IMR-90 (cell line): Measurements from ENCODE around the gene PRRT2. TPM values are rescaled to one million over a fixed set of nuclear protein-coding genes. Genes with fewer than 3 reads are reported as not detected.
A peak's percentile ranks its signal among the peaks of the same experiment; 100 is the strongest.

Source experiments
- ATAC-seq: fragments of 200-7000 bp; cut with Tn5 transposase; 2 replicates; pipeline ENCODE4 v1.9.1; 2020; ENCODE audit warnings: low read depth, mild to moderate bottlenecking, moderate library complexity
- BruUV-seq: library from RNA; stranded (reverse); fragments of 400-500 nt; replicated peaks from 2 replicates; lab custom pipeline; 2021; lab: Mats Ljungman, UMichigan
- CTCF ChIA-PET: fragments of 300-600 bp; formaldehyde crosslinking; extraction: SDS; loops from one replicate; lab custom pipeline; 2021; ENCODE audit warnings: antibody characterized with exemption; lab: Yijun Ruan, JAX
- POLR2A ChIA-PET: fragments of 300-600 bp; sonication (Branson Sonifier 250); formaldehyde crosslinking; loops from one replicate; lab custom pipeline; 2022; ENCODE audit warnings: antibody characterized with exemption; ENCODE audit not compliant: unreplicated experiment; lab: Charles Lee
- DNase-seq: peaks from one replicate; pipeline ENCODE4 v3.0.0; 2013
- H2AFZ ChIP-seq: replicated peaks from 2 replicates; pipeline ENCODE3; 2013; ENCODE audit warnings: low read length, mild to moderate bottlenecking; ENCODE audit not compliant: poor library complexity
- H2AK5ac ChIP-seq: 2 replicates; pipeline ENCODE4 v1.6.1; 2013; ENCODE audit warnings: low read depth, low read length, inconsistent platforms
- H2AK9ac ChIP-seq: replicated peaks from 2 replicates; pipeline ENCODE3; 2013; ENCODE audit warnings: mild to moderate bottlenecking, low read depth, low read length, moderate library complexity; ENCODE audit not compliant: poor library complexity
- H2BK120ac ChIP-seq: 2 replicates; pipeline ENCODE4 v1.6.1; 2013; ENCODE audit warnings: low read depth, low read length, inconsistent platforms
- H2BK15ac ChIP-seq: 3 replicates; pipeline ENCODE4 v1.6.1; 2013; ENCODE audit warnings: low read depth, low read length, inconsistent platforms
- H2BK20ac ChIP-seq: 2 replicates; pipeline ENCODE4 v1.6.1; 2013; ENCODE audit warnings: low read depth, mild to moderate bottlenecking, inconsistent platforms, low read length, moderate library complexity
- H2BK5ac ChIP-seq: 2 replicates; pipeline ENCODE4 v1.6.1; 2013; ENCODE audit warnings: mild to moderate bottlenecking, low read depth, low read length, inconsistent platforms; ENCODE audit not compliant: poor library complexity, severe bottlenecking
- H3K14ac ChIP-seq: replicated peaks from 2 replicates; pipeline ENCODE4 v1.6.1; 2013; ENCODE audit warnings: low read depth, low read length, inconsistent platforms
- H3K18ac ChIP-seq: 2 replicates; pipeline ENCODE4 v1.6.1; 2013; ENCODE audit warnings: low read depth, low read length, control low read depth
- H3K23ac ChIP-seq: 2 replicates; pipeline ENCODE4 v1.6.1; 2013; ENCODE audit warnings: low read depth, low read length, inconsistent platforms
- H3K27ac ChIP-seq: 2 replicates; pipeline ENCODE4 v1.5.1; 2013; ENCODE audit warnings: mild to moderate bottlenecking, control low read depth, low read length; ENCODE audit not compliant: insufficient read depth
- H3K27me3 ChIP-seq: 2 replicates; pipeline ENCODE4 v1.6.1; 2013; ENCODE audit warnings: low read length; ENCODE audit not compliant: control insufficient read depth, insufficient read depth
- H3K36me3 ChIP-seq: 2 replicates; pipeline ENCODE4 v1.6.1; 2013; ENCODE audit warnings: low read length, mixed read lengths; ENCODE audit not compliant: control insufficient read depth, insufficient read depth
- H3K4ac ChIP-seq: 2 replicates; pipeline ENCODE4 v1.6.1; 2013; ENCODE audit warnings: low read depth, low read length, inconsistent platforms
- H3K4me1 ChIP-seq: 2 replicates; pipeline ENCODE4 v1.6.1; 2013; ENCODE audit warnings: low read length, mixed read lengths; ENCODE audit not compliant: control insufficient read depth, insufficient read depth
- H3K4me2 ChIP-seq: 2 replicates; pipeline ENCODE4 v1.6.1; 2013; ENCODE audit warnings: low read depth, mild to moderate bottlenecking, control low read depth, low read length, moderate library complexity
- H3K4me3 ChIP-seq: 2 replicates; pipeline ENCODE4 v1.5.1; 2013; ENCODE audit warnings: low read depth, mild to moderate bottlenecking, control low read depth, low read length, moderate library complexity; ENCODE audit not compliant: insufficient read depth
- H3K56ac ChIP-seq: 2 replicates; pipeline ENCODE4 v1.6.1; 2013; ENCODE audit warnings: low read length, inconsistent platforms; ENCODE audit not compliant: insufficient read depth; ENCODE audit errors: extremely low read depth
- H3K79me1 ChIP-seq, 2 experiments: 2 replicates each; pipeline ENCODE4 v1.6.1; 2013; ENCODE audit warnings: low read length in 2 of 2, inconsistent platforms in 1 of 2, low read depth in 1 of 2
- H3K9ac ChIP-seq: 2 replicates; pipeline ENCODE4 v1.6.1; 2013; ENCODE audit warnings: low read depth, low read length, control low read depth
- H3K9me1 ChIP-seq: 2 replicates; pipeline ENCODE4 v1.6.1; 2013; ENCODE audit warnings: low read length, inconsistent platforms; ENCODE audit not compliant: insufficient read depth
- H3K9me3 ChIP-seq: 2 replicates; pipeline ENCODE4 v1.6.1; 2013; ENCODE audit warnings: low read length; ENCODE audit not compliant: control insufficient read depth, insufficient read depth
- H4K20me1 ChIP-seq: 2 replicates; pipeline ENCODE4 v1.6.1; 2013; ENCODE audit warnings: low read length, inconsistent platforms; ENCODE audit not compliant: insufficient read depth
- H4K5ac ChIP-seq: 2 replicates; pipeline ENCODE4 v1.6.1; 2013; ENCODE audit warnings: mild to moderate bottlenecking, low read depth, low read length, control low read depth
- H4K8ac ChIP-seq, 2 experiments: 2 replicates each; pipeline ENCODE4 v1.6.1; 2013; ENCODE audit warnings: low read depth in 2 of 2, low read length in 2 of 2, control low read depth in 1 of 2, inconsistent platforms in 1 of 2
- H4K91ac ChIP-seq: 2 replicates; pipeline ENCODE4 v1.6.1; 2013; ENCODE audit warnings: low read depth, low read length, inconsistent platforms; ENCODE audit not compliant: insufficient read depth
- BHLHE40 ChIP-seq: fragments of 150-350 bp; IDR thresholded peaks from 2 replicates; pipeline ENCODE4 v1.6.1; 2016; ENCODE audit warnings: mild to moderate bottlenecking, low read depth, low read length
- CEBPB ChIP-seq: IDR thresholded peaks from 2 replicates; pipeline ENCODE4 v1.6.1; 2012; ENCODE audit warnings: low read depth, low read length, improper control_type of control experiment
- CHD1 ChIP-seq: IDR thresholded peaks from 2 replicates; pipeline ENCODE4 v1.6.1; 2012; ENCODE audit warnings: low read depth, low read length, improper control_type of control experiment
- CTCF ChIP-seq: conservative IDR thresholded peaks from 2 replicates; pipeline ENCODE4 v1.5.1; 2012; ENCODE audit warnings: mild to moderate bottlenecking, low read depth, low read length, improper control_type of control experiment
- FOS ChIP-seq: fragments of 150-350 bp; IDR thresholded peaks from 2 replicates; pipeline ENCODE4 v1.6.1; 2016; ENCODE audit warnings: low read depth, low read length
- MAFK ChIP-seq: IDR thresholded peaks from 2 replicates; pipeline ENCODE4 v1.6.1; 2012; ENCODE audit warnings: low read depth, low read length, improper control_type of control experiment
- MAZ ChIP-seq: IDR thresholded peaks from 2 replicates; pipeline ENCODE4 v1.6.1; 2012; ENCODE audit warnings: low read depth, mild to moderate bottlenecking, low read length, improper control_type of control experiment, moderate library complexity, borderline replicate concordance
- MXI1 ChIP-seq: IDR thresholded peaks from 2 replicates; pipeline ENCODE4 v1.6.1; 2012; ENCODE audit warnings: low read depth, mild to moderate bottlenecking, low read length, moderate library complexity, borderline replicate concordance
- NFE2L2 ChIP-seq: fragments of 150-350 bp; IDR thresholded peaks from 2 replicates; pipeline ENCODE4 v1.6.1; 2016; ENCODE audit warnings: low read depth, mild to moderate bottlenecking, low read length
- POLR2A ChIP-seq: IDR thresholded peaks from 2 replicates; pipeline ENCODE4 v1.6.1; 2012; ENCODE audit warnings: mild to moderate bottlenecking, low read depth, low read length
- RAD21 ChIP-seq: IDR thresholded peaks from 2 replicates; pipeline ENCODE4 v1.6.1; 2012; ENCODE audit warnings: low read length, improper control_type of control experiment
- RCOR1 ChIP-seq: IDR thresholded peaks from 2 replicates; pipeline ENCODE4 v1.6.1; 2012; ENCODE audit warnings: mild to moderate bottlenecking, low read length, improper control_type of control experiment; ENCODE audit not compliant: insufficient replicate concordance
- RFX5 ChIP-seq: IDR thresholded peaks from 2 replicates; pipeline ENCODE4 v1.8.0; 2012; ENCODE audit warnings: low read depth, mild to moderate bottlenecking, low read length, moderate library complexity
- SMC3 ChIP-seq: fragments of 150-350 bp; IDR thresholded peaks from 2 replicates; pipeline ENCODE4 v1.6.1; 2016; ENCODE audit warnings: low read depth, mild to moderate bottlenecking, antibody characterized with exemption, low read length, moderate library complexity
- whole genome bisulfite sequencing, 2 experiments: methylation state at CpG; one replicate each; pipeline versions ENCODE4 v1.1.5 to v1.1.7; 2013; ENCODE audit warnings: missing lambda C conversion rate in 2 of 2; ENCODE audit not compliant: insufficient read length in 1 of 2; ENCODE audit errors: extremely low coverage in 2 of 2; 5-methylcytosine and 5-hydroxymethylcytosine counted together
- dilution Hi-C: fragments of 300-500 bp; cut with HindIII; formaldehyde crosslinking; loops from one replicate; pipeline ENCODE4 v1.14.3; 2018; ENCODE audit warnings: low sequenced_read_pairs; ENCODE audit not compliant: unreplicated experiment
- in situ Hi-C: fragments of 300-500 bp; cut with MboI; formaldehyde crosslinking; loops from 3 replicates; pipeline ENCODE4 v1.14.3; 2019; ENCODE audit warnings: low sequenced_read_pairs, inconsistent platforms, mixed read lengths
- intact Hi-C: fragments of 100-400 bp; cut with micrococcal nuclease; formaldehyde crosslinking; loops from 2 replicates; pipeline ENCODE4 v1.10.0; 2022
- polyA plus RNA-seq, 3 experiments: library from polyadenylated mRNA; depleted of rRNA; stranded (reverse); fragments of >200 nt; gene quantifications; 2 replicates each; pipeline ENCODE4 v1.2.3, GENCODE V29; 2012; ENCODE audit warnings: low replicate concordance in 1 of 3
- total RNA-seq: library from RNA; depleted of rRNA; stranded (reverse); fragments of >200 nt; gene quantifications from 2 replicates; pipeline ENCODE4 v1.2.3, GENCODE V29; 2012
- TF ChIP-seq, protein P1 (sequence below): fragments of 150-350 bp; IDR thresholded peaks from 2 replicates; pipeline ENCODE4 v1.6.1; 2017; ENCODE audit warnings: mild to moderate bottlenecking, antibody characterized with exemption, low read length, low read depth
- TF ChIP-seq, protein P2 (sequence below): fragments of 150-350 bp; IDR thresholded peaks from 2 replicates; pipeline ENCODE4 v1.6.1; 2016; ENCODE audit warnings: low read depth, mild to moderate bottlenecking, low read length, moderate library complexity, borderline replicate concordance

Gene PRRT2
- total and polyA plus RNA-seq, 2 of the 4 experiments (the other 2 are of a cell fraction): 0.90 to 10.5 TPM

GRCh38 chr16:29845656-29846055 lies 33.7 kb downstream of the PRRT2 start:
- no peak overlapping the region for H2BK120ac ChIP-seq
- no peak overlapping the region for H2AK5ac ChIP-seq
- no TSS peak for BruUV-seq
- H3K14ac ChIP-seq: no peak overlapping the region
- peak overlapping the region; percentile 9 for H2AK9ac ChIP-seq
- H3K4me2 ChIP-seq: no peak overlapping the region
- in situ Hi-C loops (no loop called here), dilution Hi-C loops (no loop called here), intact Hi-C loops (no loop called here)
- no peaks in the 10 kb centered on the region for H3K9me3 ChIP-seq
- no peaks in the 10 kb centered on the region for H3K9me1 ChIP-seq
- no peak for ATAC-seq
- H2BK20ac ChIP-seq: no peak overlapping the region
- H4K91ac ChIP-seq: no peak overlapping the region
- H4K20me1 ChIP-seq: no peaks in the 10 kb centered on the region; the same call in 1 of the 2 replicates
- H4K8ac ChIP-seq: no peak overlapping the region
- no peak overlapping the region for H3K18ac ChIP-seq
- H3K4me1 ChIP-seq: no peaks in the 10 kb centered on the region; the same call in 1 of the 2 replicates
- H2AFZ ChIP-seq: no peak overlapping the region
- no peak overlapping the region for H3K23ac ChIP-seq
- no peak for DNase-seq
- H3K4ac ChIP-seq: no peak overlapping the region
- H4K5ac ChIP-seq: no peak overlapping the region
- H2BK15ac ChIP-seq: no peak overlapping the region
- H3K56ac ChIP-seq: no peak overlapping the region
- ChIA-PET CTCF (no interaction called here), POLR2A (no interaction called here)
- H3K79me1 ChIP-seq: peaks cover 0 to 16% of the 10 kb centered on the region in 2 experiments; a peak in 1 of 4 replicates
- H3K27me3 ChIP-seq: no peaks in the 10 kb centered on the region
- H2BK5ac ChIP-seq: no peak overlapping the region
- WGBS, 2 experiments: 94% methylated on average over 11 of the region's 18 CpGs; no CpG with 5 or more reads in 1 of the 2 experiments
- no peak overlapping the region for H3K9ac ChIP-seq
- no peak overlapping the region for H3K27ac ChIP-seq
- H3K4me3 ChIP-seq: no peak overlapping the region
- H3K36me3 ChIP-seq: peaks cover 64% of the 10 kb centered on the region
- TF ChIP-seq RAD21 (no peak), CTCF (no peak), MAZ (no peak), BHLHE40 (no peak), FOS (no peak), MXI1 (no peak), MAFK (no peak), NFE2L2 (no peak), SMC3 (no peak), RCOR1 (no peak), CHD1 (no peak), POLR2A (no peak), RFX5 (no peak), CEBPB (no peak)
- TF ChIP-seq, protein P1, sequence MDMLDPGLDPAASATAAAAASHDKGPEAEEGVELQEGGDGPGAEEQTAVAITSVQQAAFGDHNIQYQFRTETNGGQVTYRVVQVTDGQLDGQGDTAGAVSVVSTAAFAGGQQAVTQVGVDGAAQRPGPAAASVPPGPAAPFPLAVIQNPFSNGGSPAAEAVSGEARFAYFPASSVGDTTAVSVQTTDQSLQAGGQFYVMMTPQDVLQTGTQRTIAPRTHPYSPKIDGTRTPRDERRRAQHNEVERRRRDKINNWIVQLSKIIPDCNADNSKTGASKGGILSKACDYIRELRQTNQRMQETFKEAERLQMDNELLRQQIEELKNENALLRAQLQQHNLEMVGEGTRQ: no peak
- TF ChIP-seq, protein P2, sequence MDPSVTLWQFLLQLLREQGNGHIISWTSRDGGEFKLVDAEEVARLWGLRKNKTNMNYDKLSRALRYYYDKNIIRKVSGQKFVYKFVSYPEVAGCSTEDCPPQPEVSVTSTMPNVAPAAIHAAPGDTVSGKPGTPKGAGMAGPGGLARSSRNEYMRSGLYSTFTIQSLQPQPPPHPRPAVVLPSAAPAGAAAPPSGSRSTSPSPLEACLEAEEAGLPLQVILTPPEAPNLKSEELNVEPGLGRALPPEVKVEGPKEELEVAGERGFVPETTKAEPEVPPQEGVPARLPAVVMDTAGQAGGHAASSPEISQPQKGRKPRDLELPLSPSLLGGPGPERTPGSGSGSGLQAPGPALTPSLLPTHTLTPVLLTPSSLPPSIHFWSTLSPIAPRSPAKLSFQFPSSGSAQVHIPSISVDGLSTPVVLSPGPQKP: no peak
